Activated naive CD4-positive, alpha-beta T cell treated with anti-CD3 and anti-CD28 coated beads for 36 hours (primary cell): ENCODE data around the gene DAPL1. TPM values are rescaled to one million over a fixed set of nuclear protein-coding genes. Genes with fewer than 3 reads are reported as not detected.
A peak's percentile ranks its signal among the peaks of the same experiment; 100 is the strongest.

ENCODE experiments used
- CTCF ChIA-PET: fragments of 350-600 bp; sonication (Branson Sonifier 250); formaldehyde crosslinking; loops from one replicate; lab custom pipeline; 2021; ENCODE audit warnings: antibody characterized with exemption; lab: Charles Lee
- DNase-seq: peaks from one replicate; pipeline ENCODE4 v3.0.0-alpha.2; 2020
- H3K27ac Mint-ChIP-seq: one replicate; pipeline ENCODE4 v1.8.0; 2021; ENCODE audit warnings: mild to moderate bottlenecking, mixed read lengths
- H3K27me3 Mint-ChIP-seq: one replicate; pipeline ENCODE4 v1.8.0; 2021; ENCODE audit warnings: low read depth, mixed read lengths
- H3K36me3 Mint-ChIP-seq: one replicate; pipeline ENCODE4 v1.8.0; 2021; ENCODE audit warnings: low read depth, mixed read lengths
- H3K4me1 Mint-ChIP-seq: one replicate; pipeline ENCODE4 v1.8.0; 2021; ENCODE audit warnings: low read depth, mixed read lengths
- H3K4me3 Mint-ChIP-seq: one replicate; pipeline ENCODE4 v1.8.0; 2021; ENCODE audit warnings: mild to moderate bottlenecking, moderate library complexity, mixed read lengths
- H3K9me3 Mint-ChIP-seq: one replicate; pipeline ENCODE4 v1.8.0; 2021; ENCODE audit warnings: mixed read lengths
- intact Hi-C: fragments of 100-400 bp; cut with micrococcal nuclease; formaldehyde crosslinking; loops from one replicate; pipeline ENCODE4 v1.15.1; 2023
- total RNA-seq, 2 experiments: library from RNA; stranded (reverse); gene quantifications; one replicate each; pipeline ENCODE4 v1.2.3, GENCODE V29; 2021

Gene DAPL1, protein sequence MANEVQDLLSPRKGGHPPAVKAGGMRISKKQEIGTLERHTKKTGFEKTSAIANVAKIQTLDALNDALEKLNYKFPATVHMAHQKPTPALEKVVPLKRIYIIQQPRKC
- not detected for total RNA-seq

DNA sequence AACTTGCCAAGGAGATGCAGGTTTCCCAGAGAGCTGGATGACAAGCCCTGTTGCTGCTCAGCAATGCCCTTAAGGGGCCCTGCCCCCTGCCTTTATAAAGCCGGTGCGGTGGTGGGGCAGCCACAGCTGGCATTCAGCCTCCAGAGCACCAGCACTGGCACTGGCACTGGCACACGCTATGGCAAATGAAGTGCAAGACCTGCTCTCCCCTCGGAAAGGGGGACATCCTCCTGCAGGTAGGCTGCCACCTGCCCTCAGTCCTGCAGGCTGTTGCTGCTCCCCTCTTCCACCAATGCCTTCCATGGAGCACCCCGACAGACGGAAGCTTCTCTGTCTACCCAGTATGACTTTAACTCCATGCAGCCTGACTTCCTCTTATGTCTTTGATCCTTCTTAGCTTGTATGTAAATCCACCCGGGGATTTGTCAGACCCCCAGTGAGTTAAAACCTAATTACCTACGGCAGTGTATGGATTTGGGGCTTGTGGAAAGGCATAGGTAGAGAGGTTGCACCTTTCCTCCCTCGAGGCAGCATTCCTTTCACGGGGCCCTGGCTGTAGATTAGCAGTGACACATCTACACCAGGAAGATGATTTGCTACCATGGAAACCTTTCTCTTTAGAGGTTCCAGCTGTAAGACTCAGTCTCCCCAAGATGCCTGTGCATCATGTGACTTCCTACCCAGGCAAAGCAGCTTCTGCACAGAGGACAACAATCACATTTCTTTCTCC lies at the start of gene DAPL1:
Gene DAPL1 (plus strand): TSS at position 123 of the 730 bp plus-strand sequence. CDS start 56 bp downstream, at position 179.
- no peak for DNase-seq
- intact Hi-C loops: no loop called here
- H3K4me3 Mint-ChIP-seq: no peak within 1 kb of the TSS
- H3K4me1 Mint-ChIP-seq: peaks cover 3% of the 10 kb centered on the region
- H3K27ac Mint-ChIP-seq: no peak within 1 kb of the TSS
- CTCF ChIA-PET: no interaction called here
- no peaks in the 10 kb centered on the region for H3K36me3 Mint-ChIP-seq
- H3K9me3 Mint-ChIP-seq: no peaks in the 10 kb centered on the region
- H3K27me3 Mint-ChIP-seq: peaks cover 15% of the 10 kb centered on the region

DNA sequence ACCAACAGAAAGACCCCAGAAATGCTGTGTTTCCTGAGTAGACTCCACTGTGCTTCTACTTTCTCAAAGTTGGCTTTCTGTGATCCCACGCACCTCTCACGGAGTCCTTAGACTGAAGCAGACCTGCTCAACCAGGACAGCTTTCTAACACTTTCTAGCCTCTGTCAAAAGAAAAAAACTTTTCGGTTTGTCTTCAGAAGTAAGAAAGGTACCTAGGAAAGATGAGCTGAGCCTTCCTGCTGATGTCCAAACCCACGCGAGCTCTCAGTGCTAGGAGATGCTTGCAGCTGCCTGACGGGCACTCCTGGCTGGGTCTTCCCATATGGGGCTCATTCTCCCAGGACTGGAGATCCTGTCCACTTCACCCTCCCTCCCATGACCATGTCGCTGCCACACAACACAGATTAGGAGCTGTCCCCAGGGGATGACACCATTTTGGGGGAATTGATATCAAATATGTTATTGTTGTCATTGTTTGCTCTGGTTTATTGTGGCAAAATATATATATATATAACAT lies 49.2 kb upstream of the DAPL1 start:
- peaks cover 1% of the 10 kb centered on the region for H3K4me1 Mint-ChIP-seq
- intact Hi-C loops: loop anchor here (1.0 to 10.0 kb wide), 6 partner anchors 284 to 1249 kb away; no protein-coding TSS in a partner anchor
- no peaks in the 10 kb centered on the region for H3K36me3 Mint-ChIP-seq
- H3K9me3 Mint-ChIP-seq: no peaks in the 10 kb centered on the region
- DNase-seq: no peak
- H3K4me3 Mint-ChIP-seq: no peak overlapping the region
- H3K27me3 Mint-ChIP-seq: peaks cover 28% of the 10 kb centered on the region
- H3K27ac Mint-ChIP-seq: no peak overlapping the region
- CTCF ChIA-PET: interaction anchor here (0.6 to 4.4 kb wide), 14 partner anchors 9 to 723 kb away, joined by 3 to 26 read pairs (median 4); no protein-coding TSS in a partner anchor

DNA sequence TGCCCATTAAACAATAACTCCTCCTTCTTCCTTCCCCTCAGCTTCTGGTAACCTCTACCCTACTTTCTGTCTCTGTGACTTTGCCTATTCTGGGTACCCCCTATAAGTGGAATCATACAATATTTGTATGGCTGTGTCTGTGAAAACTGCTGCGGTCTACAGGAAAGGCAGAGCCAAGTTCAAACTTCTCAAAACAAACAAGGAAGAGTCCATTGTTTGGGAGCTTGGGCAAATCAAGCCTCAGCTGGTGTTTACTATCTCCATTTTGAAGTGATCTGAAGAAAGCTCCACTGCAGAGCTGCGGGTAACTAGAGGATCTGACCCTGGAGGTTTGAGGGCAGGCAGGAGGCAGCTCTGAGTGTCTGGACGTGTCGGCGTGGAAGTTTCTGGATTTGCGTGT lies 48.6 kb upstream of the DAPL1 start:
- intact Hi-C loops: loop anchor here (5.0 to 10.0 kb wide), 3 partner anchors 284 to 1249 kb away; no protein-coding TSS in a partner anchor
- CTCF ChIA-PET: interaction anchor here (0.6 to 4.4 kb wide), 10 partner anchors 8 to 774 kb away, joined by 3 to 26 read pairs (median 8); no protein-coding TSS in a partner anchor
- Mint-ChIP-seq H3K27ac (no peak overlapping the region), H3K4me3 (no peak overlapping the region), H3K4me1 (peaks cover 1% of the 10 kb centered on the region), H3K27me3 (peaks cover 28% of the 10 kb centered on the region), H3K9me3 (no peaks in the 10 kb centered on the region), H3K36me3 (no peaks in the 10 kb centered on the region)
- DNase-seq: no peak

DNA sequence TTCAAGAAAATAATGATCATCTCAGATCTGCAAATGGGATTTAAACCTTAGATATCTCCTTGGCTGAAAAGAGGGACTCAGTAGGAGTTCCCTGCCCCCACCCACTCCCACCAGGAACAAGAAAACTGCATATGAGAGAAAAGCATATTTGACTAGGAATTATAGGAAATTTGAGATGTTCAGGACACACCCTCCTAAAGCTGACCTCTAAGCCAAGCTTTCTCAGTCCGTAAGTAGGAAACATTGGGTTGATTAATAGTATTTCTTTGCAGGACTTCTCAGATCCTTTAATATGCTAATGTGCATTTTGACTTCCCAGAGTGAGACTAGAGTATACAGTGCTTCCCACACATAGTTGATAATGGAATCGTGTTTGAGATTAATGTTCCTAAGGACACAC lies 47.8 kb upstream of the DAPL1 start:
- CTCF ChIA-PET: interaction anchor here (0.7 to 1.1 kb wide), 3 partner anchors 8 to 725 kb away, joined by 3 to 4 read pairs (median 3); no protein-coding TSS in a partner anchor
- no peak for DNase-seq
- Mint-ChIP-seq H3K4me1 (peaks cover 1% of the 10 kb centered on the region), H3K27me3 (peaks cover 28% of the 10 kb centered on the region), H3K36me3 (no peaks in the 10 kb centered on the region), H3K27ac (no peak overlapping the region), H3K9me3 (no peaks in the 10 kb centered on the region), H3K4me3 (no peak overlapping the region)
- intact Hi-C loops: loop anchor here (5.0 to 10.0 kb wide), 3 partner anchors 285 to 1250 kb away; no protein-coding TSS in a partner anchor

DNA sequence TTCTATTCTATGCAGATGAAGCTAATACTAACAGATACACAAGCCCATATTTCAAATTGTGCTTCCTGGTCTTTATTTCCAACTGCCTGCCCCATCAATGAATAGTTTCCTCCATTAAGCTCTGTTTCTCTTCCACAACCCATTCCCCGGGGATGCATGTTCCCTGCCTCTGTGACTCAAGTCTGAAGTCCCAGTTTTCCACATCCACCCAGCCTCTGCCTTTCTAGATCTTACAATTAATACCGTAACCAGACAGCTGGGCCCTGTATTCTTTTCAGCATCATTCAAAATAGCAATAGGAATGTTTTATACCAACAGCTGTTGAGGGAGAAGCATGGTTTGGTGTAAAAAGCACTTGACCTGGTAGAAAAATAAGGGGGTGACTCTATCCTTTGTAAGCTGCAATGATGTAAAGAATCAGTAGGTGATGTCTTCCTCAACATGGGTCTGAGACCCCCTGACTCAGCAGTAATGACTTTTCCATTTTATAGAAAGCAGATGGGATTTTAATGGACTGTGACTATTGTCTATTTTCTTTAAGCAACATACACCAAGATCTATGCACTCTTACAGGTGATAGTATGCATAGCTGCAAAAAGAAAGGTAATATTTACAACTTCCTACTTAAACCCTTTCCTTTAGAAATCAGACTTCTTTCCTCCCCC lies 46.1 kb upstream of the DAPL1 start:
- intact Hi-C loops: loop anchor here (5.0 to 10.0 kb wide), 3 partner anchors 287 to 1252 kb away; no protein-coding TSS in a partner anchor
- H3K4me1 Mint-ChIP-seq: peaks cover 1% of the 10 kb centered on the region
- peaks cover 28% of the 10 kb centered on the region for H3K27me3 Mint-ChIP-seq
- no peaks in the 10 kb centered on the region for H3K36me3 Mint-ChIP-seq
- no peak overlapping the region for H3K27ac Mint-ChIP-seq
- H3K9me3 Mint-ChIP-seq: no peaks in the 10 kb centered on the region
- H3K4me3 Mint-ChIP-seq: no peak overlapping the region
- no peak for DNase-seq
- CTCF ChIA-PET: interaction anchor here (0.6 to 1.6 kb wide), 4 partner anchors 27 to 727 kb away, joined by 3 to 9 read pairs (median 6); no protein-coding TSS in a partner anchor

DNA sequence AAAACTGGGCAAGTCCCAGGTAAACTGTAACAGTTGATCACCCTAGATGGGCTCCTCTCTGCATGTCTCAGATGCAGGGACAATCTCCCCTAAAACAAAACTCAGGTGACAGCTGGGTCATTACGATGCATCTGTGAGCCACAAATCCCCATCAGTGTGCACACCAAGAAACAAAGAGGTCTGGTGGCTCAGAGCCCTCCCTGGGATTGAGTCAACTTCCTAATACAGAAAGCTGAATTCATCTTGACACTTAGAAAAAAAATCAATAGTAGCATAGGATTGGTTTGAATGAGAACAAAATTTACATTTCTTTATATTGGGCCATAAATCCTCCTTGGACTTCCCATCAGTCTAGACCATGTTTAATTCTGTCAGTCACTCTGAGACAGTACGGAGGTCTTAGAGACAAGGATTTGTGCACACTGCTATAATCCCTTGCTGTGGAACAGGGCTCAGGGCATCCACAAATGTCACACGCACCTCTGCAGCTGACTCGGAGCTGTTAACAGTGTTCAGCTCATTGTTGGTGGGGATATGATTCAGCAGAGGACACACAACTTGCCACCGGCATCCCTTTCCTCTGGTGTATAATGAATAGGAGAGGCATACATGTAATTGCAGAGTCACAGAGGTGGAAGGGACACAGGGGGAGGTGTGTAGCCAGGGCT lies 44.5 kb upstream of the DAPL1 start:
- no peak overlapping the region for H3K4me3 Mint-ChIP-seq
- DNase-seq: no peak
- no peaks in the 10 kb centered on the region for H3K4me1 Mint-ChIP-seq
- peaks cover 22% of the 10 kb centered on the region for H3K27me3 Mint-ChIP-seq
- no peak overlapping the region for H3K27ac Mint-ChIP-seq
- H3K36me3 Mint-ChIP-seq: no peaks in the 10 kb centered on the region
- intact Hi-C loops: loop anchor here (5.0 kb wide), 1 partner anchor 1448 kb away; no protein-coding TSS in a partner anchor
- no peaks in the 10 kb centered on the region for H3K9me3 Mint-ChIP-seq
- CTCF ChIA-PET: interaction anchor here (1.4 to 1.6 kb wide), 2 partner anchors 718 to 727 kb away, joined by 5 to 9 read pairs; no protein-coding TSS in a partner anchor

DNA sequence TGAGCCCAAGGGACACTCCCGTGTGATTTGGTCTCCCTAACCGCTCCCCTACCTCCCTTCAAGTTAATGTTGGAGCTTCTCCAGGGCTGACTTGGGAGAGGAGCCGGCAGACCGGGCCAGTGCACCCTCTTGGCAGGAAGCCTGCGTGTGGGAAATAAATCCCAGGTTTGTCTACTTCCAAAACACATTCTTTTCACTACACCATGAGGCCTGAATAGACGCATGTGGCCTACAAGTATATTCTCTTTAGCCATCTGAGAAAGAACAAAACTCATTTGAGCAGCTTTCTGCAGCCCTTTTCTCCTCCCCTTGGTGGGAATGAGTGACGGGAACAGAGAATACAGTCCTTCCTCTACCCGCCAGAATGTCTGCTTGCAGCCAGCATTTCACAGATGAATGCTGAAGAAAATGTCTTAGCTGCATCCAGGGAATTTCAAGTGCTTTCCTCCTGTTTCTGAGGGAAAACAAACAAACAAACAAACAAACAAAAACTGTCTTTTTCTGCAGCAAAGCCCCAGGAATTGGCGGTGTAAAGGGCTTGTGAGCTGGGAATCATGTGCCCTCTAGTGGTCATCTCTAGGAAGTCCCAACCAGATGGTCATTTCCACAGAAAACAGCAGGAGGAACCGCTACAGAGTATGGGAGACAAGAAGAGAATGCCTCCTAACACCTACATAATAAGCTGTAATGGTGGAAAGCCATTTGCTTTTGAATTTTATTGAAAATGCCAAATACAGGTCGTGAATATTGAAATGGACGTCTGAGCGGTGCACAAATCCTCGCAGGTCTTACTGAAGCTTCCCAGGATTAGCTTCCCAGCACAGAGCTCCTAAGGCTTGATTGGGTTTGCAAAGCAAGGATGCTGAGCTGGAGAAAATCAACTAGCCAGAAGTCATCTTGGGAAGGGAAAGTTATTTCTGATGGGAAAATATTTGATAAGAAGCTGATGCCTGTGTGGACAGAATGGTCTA lies 41.2 kb upstream of the DAPL1 start:
- Mint-ChIP-seq H3K27me3 (peaks cover 3% of the 10 kb centered on the region), H3K4me1 (no peaks in the 10 kb centered on the region), H3K9me3 (no peaks in the 10 kb centered on the region), H3K4me3 (no peak overlapping the region), H3K27ac (no peak overlapping the region), H3K36me3 (no peaks in the 10 kb centered on the region)
- CTCF ChIA-PET: interaction anchor here (0.5 to 3.6 kb wide), 30 partner anchors 9 to 1449 kb away, joined by 3 to 38 read pairs (median 4); no protein-coding TSS in a partner anchor
- intact Hi-C loops: loop anchor here (1.0 to 5.0 kb wide), 4 partner anchors 575 to 1452 kb away; no protein-coding TSS in a partner anchor
- DNase-seq: peak; percentile 42

DNA sequence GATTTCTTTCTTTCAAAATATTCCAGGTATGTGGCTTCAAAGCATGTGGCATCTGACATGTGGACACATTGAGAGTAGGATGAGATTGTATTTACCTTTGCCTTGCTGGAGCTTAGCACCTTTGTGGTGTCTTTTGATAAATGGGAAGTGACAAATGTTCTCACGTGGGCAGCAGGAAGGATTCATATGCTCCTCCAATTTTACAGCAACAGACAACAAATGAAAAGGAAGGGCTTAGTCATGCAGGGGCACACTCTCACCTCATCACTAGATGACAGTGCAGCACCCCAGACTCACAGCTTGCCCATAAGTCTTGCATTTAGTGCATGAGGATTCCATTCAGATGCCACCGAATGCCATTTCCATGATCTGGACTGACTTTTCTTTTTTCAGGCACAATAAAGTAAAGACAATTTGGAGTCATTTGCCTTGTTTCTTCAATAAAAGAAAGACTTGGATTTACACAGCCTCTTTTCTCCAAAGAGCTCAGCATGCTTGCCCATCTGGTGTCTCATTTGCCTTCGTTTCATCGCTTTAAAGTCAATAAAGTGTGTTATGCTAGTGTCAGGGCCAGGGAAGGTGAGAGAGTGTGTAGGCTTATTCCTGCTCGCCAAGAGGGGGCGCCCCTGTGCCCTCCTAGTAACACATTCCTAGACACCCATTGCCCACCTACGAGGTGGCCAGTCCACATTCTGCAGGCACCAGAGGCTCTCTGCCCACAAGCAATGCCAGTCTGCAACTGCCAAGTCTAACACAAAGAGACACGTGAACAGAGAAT lies 39.6 kb upstream of the DAPL1 start:
- H3K36me3 Mint-ChIP-seq: no peaks in the 10 kb centered on the region
- DNase-seq: peak; percentile 16
- no peaks in the 10 kb centered on the region for H3K4me1 Mint-ChIP-seq
- intact Hi-C loops: loop anchor here (1.0 kb wide), 1 partner anchor 363 kb away; no protein-coding TSS in a partner anchor
- H3K4me3 Mint-ChIP-seq: no peak overlapping the region
- no peak overlapping the region for H3K27ac Mint-ChIP-seq
- CTCF ChIA-PET: interaction anchor here (0.9 to 3.6 kb wide), 13 partner anchors 8 to 1143 kb away, joined by 3 to 38 read pairs (median 4); no protein-coding TSS in a partner anchor
- no peaks in the 10 kb centered on the region for H3K27me3 Mint-ChIP-seq
- no peaks in the 10 kb centered on the region for H3K9me3 Mint-ChIP-seq

DNA sequence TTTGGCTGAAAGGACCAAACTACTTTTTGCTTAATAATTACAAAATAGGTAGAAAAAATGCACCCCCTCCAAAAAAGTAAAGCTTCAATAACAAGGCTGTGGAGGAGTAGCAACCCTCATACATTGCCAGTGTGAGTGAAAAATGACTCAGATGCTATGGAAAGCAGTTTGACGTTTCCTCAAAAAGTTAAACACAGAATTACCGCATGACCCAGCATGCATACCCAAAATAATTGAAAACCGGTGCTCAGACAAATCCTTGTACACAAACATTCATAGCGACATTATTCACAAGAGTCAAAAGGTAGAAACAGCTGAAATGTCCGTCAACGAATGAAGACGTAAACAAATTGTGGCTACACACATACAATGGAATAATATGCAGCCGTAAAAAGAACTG lies 38.8 kb upstream of the DAPL1 start:
- Mint-ChIP-seq H3K4me1 (no peaks in the 10 kb centered on the region), H3K36me3 (no peaks in the 10 kb centered on the region), H3K4me3 (no peak overlapping the region), H3K27ac (no peak overlapping the region), H3K27me3 (no peaks in the 10 kb centered on the region), H3K9me3 (no peaks in the 10 kb centered on the region)
- CTCF ChIA-PET: interaction anchor here (1.0 to 3.6 kb wide), 3 partner anchors 9 to 1144 kb away, joined by 3 to 25 read pairs (median 3); no protein-coding TSS in a partner anchor
- intact Hi-C loops: no loop called here
- DNase-seq: no peak

DNA sequence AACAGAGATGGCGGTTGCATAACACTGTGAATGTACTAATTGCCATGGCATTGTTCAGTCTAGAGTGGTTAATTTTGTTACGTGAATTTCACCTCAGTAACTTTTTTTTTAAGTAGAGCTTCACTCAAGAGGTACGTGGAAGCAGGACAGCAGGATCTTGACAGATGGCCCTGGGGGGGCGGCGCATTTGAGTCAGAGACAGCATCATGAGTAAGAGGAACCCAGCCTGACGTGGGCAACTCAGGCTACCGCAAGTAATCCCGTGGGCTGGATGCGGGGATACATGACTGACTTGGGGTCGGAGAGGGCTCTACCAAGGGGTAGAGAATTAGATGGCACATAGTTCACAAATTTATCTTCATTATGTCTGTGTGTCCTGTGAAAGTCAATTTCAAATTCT lies 38.1 kb upstream of the DAPL1 start:
- intact Hi-C loops: no loop called here
- Mint-ChIP-seq H3K9me3 (no peaks in the 10 kb centered on the region), H3K4me3 (no peak overlapping the region), H3K27ac (no peak overlapping the region), H3K36me3 (no peaks in the 10 kb centered on the region), H3K27me3 (no peaks in the 10 kb centered on the region), H3K4me1 (no peaks in the 10 kb centered on the region)
- no peak for DNase-seq
- CTCF ChIA-PET: no interaction called here
